Activated T-cell treated with anti-CD3 and anti-CD28 coated beads, Interleukin-2, amount 50 U/mL, for 24 hours (primary cell): ENCODE measurements around the gene CFAP61.

Source experiments
- DNase-seq: peaks from one replicate; pipeline ENCODE4 v3.0.0-alpha.2; 2020
- H3K27ac Mint-ChIP-seq: 2 replicates; pipeline ENCODE4 v1.8.0; 2020; ENCODE audit warnings: mild to moderate bottlenecking, mixed read lengths
- H3K27me3 Mint-ChIP-seq: 2 replicates; pipeline ENCODE4 v1.8.0; 2020; ENCODE audit warnings: mixed read lengths
- H3K36me3 Mint-ChIP-seq: 2 replicates; pipeline ENCODE4 v1.8.0; 2020; ENCODE audit warnings: low read depth, mixed read lengths
- H3K4me1 Mint-ChIP-seq: 2 replicates; pipeline ENCODE4 v1.8.0; 2020; ENCODE audit warnings: low read depth, mixed read lengths
- H3K4me3 Mint-ChIP-seq: 2 replicates; pipeline ENCODE4 v1.8.0; 2020; ENCODE audit warnings: mild to moderate bottlenecking, moderate library complexity, mixed read lengths
- H3K9me3 Mint-ChIP-seq: 2 replicates; pipeline ENCODE4 v1.8.0; 2020; ENCODE audit warnings: mixed read lengths

CFAP61 gene

DNA sequence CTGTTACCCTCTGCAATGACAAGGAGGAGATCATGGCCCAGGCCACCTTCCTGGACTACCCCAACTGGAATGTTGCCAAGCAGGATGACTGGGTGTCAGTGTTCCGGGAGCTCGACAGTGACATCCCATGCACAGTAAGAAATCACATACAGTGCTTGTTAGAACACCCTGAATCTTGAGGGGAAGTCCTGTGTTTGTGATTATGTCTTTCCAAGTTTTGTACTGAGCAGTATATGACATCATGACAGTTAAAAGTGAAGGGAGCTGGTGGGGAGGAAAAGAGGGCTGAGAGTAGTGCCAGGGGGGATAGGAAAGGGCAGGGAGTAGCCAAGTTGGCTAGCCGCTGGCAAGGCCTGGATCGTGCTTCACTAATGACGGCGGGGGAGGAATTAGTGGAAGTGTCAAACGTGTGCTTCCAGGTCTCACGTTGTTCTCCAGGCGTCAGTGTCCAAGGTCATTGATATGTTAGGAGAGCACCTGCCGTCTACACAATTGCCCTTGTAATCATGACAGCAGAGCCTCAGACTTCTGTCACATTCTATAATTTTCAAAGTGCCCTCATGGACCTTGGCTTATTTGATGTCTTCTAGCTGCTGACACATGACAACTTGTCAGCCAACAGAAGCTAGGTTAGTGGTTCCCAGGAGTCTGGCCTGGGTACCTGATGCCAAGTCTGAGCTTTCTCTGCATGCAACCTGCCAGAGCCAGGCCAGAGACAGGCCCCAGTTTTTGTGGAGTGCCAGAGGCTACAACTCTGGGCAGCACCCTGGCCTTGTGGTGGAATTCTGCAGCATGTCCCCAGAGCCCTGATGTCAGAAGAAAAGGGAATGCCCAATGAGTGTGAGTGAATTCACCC, 18.8 kb downstream of the CFAP61 start:
- Mint-ChIP-seq H3K4me1 (no peaks in the 10 kb centered on the region), H3K9me3 (no peaks in the 10 kb centered on the region), H3K27ac (no peak overlapping the region), H3K4me3 (no peak overlapping the region), H3K36me3 (no peaks in the 10 kb centered on the region), H3K27me3 (peaks cover 11% of the 10 kb centered on the region)
- DNase-seq: no peak

DNA sequence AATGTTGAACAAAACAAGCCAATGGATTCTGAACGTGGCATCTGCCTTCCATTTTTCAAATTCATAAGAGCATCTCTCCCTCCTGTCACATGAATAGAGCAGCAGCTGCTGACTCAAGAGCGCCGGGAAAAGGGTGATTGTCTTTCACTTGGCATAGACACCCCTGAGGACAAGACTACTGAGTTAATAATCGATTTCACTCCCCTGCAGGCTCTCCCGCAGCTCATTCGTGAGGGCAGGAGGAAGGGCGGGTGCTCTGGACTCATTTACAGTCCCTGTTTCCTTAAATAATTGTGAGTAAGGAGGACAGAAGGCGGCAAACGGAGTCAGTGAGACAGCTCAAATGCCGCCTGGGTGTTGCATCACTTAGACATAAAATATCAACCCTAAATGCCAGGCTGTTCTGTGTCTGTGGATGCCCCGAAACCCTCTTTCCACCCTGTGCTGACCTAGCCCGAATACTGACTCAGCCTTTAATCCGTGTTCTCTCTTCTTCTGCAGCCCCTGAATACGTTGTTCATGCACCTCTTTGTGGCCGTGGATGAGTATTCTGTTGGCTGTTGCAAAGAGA, 21.6 kb downstream of the CFAP61 start:
- no peak overlapping the region for H3K4me3 Mint-ChIP-seq
- H3K27ac Mint-ChIP-seq: no peak overlapping the region
- H3K4me1 Mint-ChIP-seq: no peaks in the 10 kb centered on the region
- no peaks in the 10 kb centered on the region for H3K9me3 Mint-ChIP-seq
- DNase-seq: no peak
- H3K27me3 Mint-ChIP-seq: peaks cover 11% of the 10 kb centered on the region
- no peaks in the 10 kb centered on the region for H3K36me3 Mint-ChIP-seq

DNA sequence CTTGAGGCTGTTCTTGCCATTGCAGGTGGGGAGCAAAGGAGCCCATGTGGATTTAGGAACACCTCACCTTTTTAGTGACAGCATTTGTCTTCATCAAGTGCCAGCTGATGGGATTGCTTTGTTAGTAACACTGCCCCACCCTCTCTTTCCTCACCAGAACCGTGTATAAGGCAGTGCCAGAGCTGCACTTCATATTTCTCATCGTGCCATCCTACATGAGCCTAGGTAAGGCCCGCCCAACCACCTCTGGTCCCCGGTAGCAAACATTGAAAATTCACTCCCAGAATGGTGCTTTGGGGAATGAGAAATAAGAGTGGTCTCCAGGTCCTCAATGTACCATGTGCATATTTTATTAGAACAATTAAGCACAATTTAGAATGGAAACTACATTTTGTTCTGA, 22.7 kb downstream of the CFAP61 start:
- Mint-ChIP-seq H3K27ac (no peak overlapping the region), H3K9me3 (no peaks in the 10 kb centered on the region), H3K36me3 (no peaks in the 10 kb centered on the region), H3K4me1 (no peaks in the 10 kb centered on the region), H3K4me3 (no peak overlapping the region), H3K27me3 (peaks cover 14% of the 10 kb centered on the region)
- no peak for DNase-seq

DNA sequence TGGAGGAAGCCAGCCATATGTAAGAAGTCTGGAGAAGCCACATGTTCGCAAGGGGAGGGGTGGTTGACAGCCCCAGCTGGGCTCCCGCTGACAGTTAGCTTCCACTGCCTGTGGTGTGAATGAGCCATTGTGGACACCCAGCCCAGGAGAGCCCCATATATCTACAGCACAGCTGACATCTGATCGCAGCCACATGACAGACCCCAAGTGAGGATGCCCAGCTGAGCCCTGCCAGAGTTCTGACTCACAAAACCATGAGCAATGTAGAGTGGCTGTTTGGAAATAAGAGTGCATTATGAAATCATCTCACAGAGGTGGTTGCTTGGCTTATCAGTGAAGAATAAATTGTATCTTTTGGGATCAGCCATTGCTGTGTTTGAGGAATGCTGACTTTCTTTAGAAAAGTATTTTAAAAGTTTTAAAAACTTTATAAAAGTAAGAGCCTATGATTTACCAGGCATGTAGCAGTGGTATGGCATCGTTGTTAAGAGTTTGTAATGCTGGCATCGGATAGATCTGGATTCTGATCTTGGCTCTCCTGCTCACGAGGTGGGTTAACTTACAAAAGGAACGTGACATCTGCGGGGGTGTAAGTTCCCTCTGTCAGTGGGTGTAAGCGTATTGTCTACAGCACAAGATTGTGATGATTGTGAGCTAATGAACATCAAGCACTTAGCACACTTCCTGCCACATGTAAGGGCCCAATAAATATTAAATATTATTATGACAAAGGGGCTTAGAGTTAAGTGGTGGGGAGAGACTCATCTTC, 24.1 kb downstream of the CFAP61 start:
- no peak for DNase-seq
- H3K27ac Mint-ChIP-seq: no peak overlapping the region
- no peaks in the 10 kb centered on the region for H3K36me3 Mint-ChIP-seq
- H3K9me3 Mint-ChIP-seq: no peaks in the 10 kb centered on the region
- peaks cover 16% of the 10 kb centered on the region for H3K27me3 Mint-ChIP-seq
- H3K4me1 Mint-ChIP-seq: no peaks in the 10 kb centered on the region
- H3K4me3 Mint-ChIP-seq: no peak overlapping the region

- Mint-ChIP-seq H3K27ac (no peak overlapping the region), H3K4me3 (no peak overlapping the region), H3K36me3 (no peaks in the 10 kb centered on the region), H3K9me3 (no peaks in the 10 kb centered on the region), H3K4me1 (no peaks in the 10 kb centered on the region), H3K27me3 (peaks cover 25% of the 10 kb centered on the region)
- no peak for DNase-seq
These were observed 25.7 kb downstream of the CFAP61 start for GRCh38 chr20:20078041-20078440.

- no peak overlapping the region for H3K4me3 Mint-ChIP-seq
- H3K9me3 Mint-ChIP-seq: no peaks in the 10 kb centered on the region
- H3K27me3 Mint-ChIP-seq: peaks cover 22% of the 10 kb centered on the region
- H3K27ac Mint-ChIP-seq: no peak overlapping the region
- peaks cover 4% of the 10 kb centered on the region for H3K4me1 Mint-ChIP-seq
- H3K36me3 Mint-ChIP-seq: no peaks in the 10 kb centered on the region
- no peak for DNase-seq
These were observed 26.9 kb downstream of the CFAP61 start for GRCh38 chr20:20079102-20079784.

DNA sequence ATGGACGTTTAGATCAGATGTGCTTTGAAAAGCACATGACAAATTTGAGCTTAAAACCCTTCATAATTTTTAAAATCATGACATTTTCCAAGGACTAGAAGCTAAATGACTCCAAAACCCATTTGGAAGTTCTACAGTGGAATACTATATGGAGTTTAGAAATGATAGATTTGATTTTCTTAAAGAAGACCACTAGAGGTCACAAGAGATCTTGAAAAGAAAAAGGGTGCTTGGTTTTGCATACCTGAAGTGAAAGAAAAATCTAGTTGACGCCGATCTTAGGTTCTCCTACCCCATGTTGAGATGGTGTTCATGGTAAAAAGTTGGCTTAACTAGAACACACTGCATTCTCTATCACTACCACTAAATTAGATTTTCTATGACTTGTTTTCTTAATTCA, 31.5 kb downstream of the CFAP61 start:
- no peaks in the 10 kb centered on the region for H3K36me3 Mint-ChIP-seq
- no peaks in the 10 kb centered on the region for H3K9me3 Mint-ChIP-seq
- peaks cover 8% of the 10 kb centered on the region for H3K4me1 Mint-ChIP-seq
- H3K27ac Mint-ChIP-seq: no peak overlapping the region
- no peak for DNase-seq
- peaks cover 23% of the 10 kb centered on the region for H3K27me3 Mint-ChIP-seq
- peak overlapping the region; percentile 42 for H3K4me3 Mint-ChIP-seq

DNA sequence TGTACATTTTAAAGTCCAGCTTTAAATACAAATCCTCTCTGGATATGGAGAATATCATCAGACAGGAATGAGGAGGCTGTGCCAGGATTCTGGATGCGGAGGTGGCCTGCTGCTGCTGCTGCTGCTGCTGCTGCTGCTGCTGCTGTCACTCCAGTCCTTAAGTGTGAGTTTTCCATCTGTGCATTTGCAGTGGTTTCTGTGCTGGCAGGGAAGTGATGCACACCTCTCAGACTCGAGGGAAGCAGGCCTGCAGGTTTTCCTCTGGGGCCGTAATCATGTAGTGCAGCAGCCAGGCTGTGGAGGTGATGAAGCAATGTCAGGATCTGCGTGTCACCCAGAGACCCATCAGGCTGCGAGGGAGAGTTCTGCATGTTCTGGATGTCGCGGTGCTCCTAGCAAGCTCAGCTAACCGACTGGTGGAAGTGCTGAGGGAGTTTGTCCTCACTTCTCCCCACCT, 32.0 kb downstream of the CFAP61 start:
- Mint-ChIP-seq H3K9me3 (no peaks in the 10 kb centered on the region), H3K36me3 (no peaks in the 10 kb centered on the region), H3K4me1 (peaks cover 8% of the 10 kb centered on the region), H3K4me3 (no peak overlapping the region), H3K27ac (no peak overlapping the region), H3K27me3 (peaks cover 19% of the 10 kb centered on the region)
- DNase-seq: no peak

DNA sequence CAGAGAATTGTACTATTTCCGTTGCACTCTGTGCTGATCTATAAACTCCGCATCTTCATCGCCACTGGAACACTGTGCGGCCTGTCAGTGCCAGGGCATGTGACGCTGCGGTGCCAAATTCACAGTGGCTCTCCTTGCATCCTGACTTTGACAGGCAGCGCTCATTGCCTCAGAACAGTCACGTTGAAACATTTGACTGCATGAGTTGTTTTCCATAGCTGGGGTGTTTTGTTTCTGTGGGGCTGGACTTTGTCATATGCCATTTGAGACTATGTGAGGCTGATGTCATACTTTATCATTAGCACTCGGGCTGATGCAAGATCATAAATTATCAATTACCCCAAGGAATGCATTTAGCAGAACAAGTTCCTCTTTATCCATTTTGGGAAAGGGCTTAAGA, 32.7 kb downstream of the CFAP61 start:
- Mint-ChIP-seq H3K9me3 (no peaks in the 10 kb centered on the region), H3K4me3 (no peak overlapping the region), H3K27ac (no peak overlapping the region), H3K36me3 (no peaks in the 10 kb centered on the region), H3K4me1 (peaks cover 8% of the 10 kb centered on the region), H3K27me3 (peaks cover 19% of the 10 kb centered on the region)
- no peak for DNase-seq

GRCh38 chr20:20085812-20086211, 33.5 kb downstream of the CFAP61 start:
- H3K4me1 Mint-ChIP-seq: peaks cover 8% of the 10 kb centered on the region
- H3K27me3 Mint-ChIP-seq: peaks cover 16% of the 10 kb centered on the region
- no peak overlapping the region for H3K4me3 Mint-ChIP-seq
- no peaks in the 10 kb centered on the region for H3K9me3 Mint-ChIP-seq
- H3K36me3 Mint-ChIP-seq: no peaks in the 10 kb centered on the region
- no peak overlapping the region for H3K27ac Mint-ChIP-seq
- no peak for DNase-seq

GRCh38 chr20:20089018-20089417, 36.7 kb downstream of the CFAP61 start:
- Mint-ChIP-seq H3K4me1 (peaks cover 6% of the 10 kb centered on the region), H3K27ac (no peak overlapping the region), H3K9me3 (no peaks in the 10 kb centered on the region), H3K4me3 (no peak overlapping the region), H3K36me3 (no peaks in the 10 kb centered on the region), H3K27me3 (peaks cover 5% of the 10 kb centered on the region)
- DNase-seq: no peak

DNA sequence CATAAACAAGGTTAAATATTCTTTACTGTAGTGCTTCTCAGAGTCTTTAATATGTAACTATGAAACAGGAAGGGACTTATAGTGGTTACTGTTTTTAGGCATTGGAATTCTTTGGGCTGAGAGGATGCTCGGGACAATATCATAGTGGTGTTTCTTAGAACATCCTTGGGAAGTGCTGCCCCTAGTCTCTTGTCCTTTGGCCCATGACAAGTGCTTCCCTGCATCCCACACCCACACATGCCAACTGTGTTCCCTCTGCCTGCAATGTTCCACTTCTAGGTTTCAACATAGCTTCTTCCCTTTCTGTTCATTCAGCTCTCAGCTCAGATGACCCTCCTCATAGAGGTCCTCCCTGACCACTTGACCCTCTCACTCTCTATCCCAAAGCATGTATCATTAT, 37.6 kb downstream of the CFAP61 start:
- peaks cover 8% of the 10 kb centered on the region for H3K27me3 Mint-ChIP-seq
- no peaks in the 10 kb centered on the region for H3K9me3 Mint-ChIP-seq
- H3K4me1 Mint-ChIP-seq: no peaks in the 10 kb centered on the region
- no peak for DNase-seq
- no peak overlapping the region for H3K27ac Mint-ChIP-seq
- H3K36me3 Mint-ChIP-seq: no peaks in the 10 kb centered on the region
- H3K4me3 Mint-ChIP-seq: no peak overlapping the region

GRCh38 chr20:20092827-20093226, 40.5 kb downstream of the CFAP61 start:
- no peaks in the 10 kb centered on the region for H3K9me3 Mint-ChIP-seq
- DNase-seq: no peak

GRCh38 chr20:20094410-20094809, 42.1 kb downstream of the CFAP61 start:
- Mint-ChIP-seq H3K27ac (no peak overlapping the region), H3K4me1 (no peaks in the 10 kb centered on the region), H3K4me3 (no peak overlapping the region), H3K9me3 (no peaks in the 10 kb centered on the region), H3K27me3 (peaks cover 22% of the 10 kb centered on the region), H3K36me3 (no peaks in the 10 kb centered on the region)
- no peak for DNase-seq

More at GRCh38 chr20:20092827-20093226, 40.5 kb downstream of the CFAP61 start:
- H3K27ac Mint-ChIP-seq: no peak overlapping the region
- no peaks in the 10 kb centered on the region for H3K4me1 Mint-ChIP-seq
- peaks cover 17% of the 10 kb centered on the region for H3K27me3 Mint-ChIP-seq
- H3K4me3 Mint-ChIP-seq: no peak overlapping the region
- no peaks in the 10 kb centered on the region for H3K36me3 Mint-ChIP-seq
